GM19193 (cell line): ENCODE data around the gene ABHD12.

Experiments used
- POLR2A ChIP-seq: IDR thresholded peaks from 4 replicates; pipeline ENCODE4 v1.6.1; 2011; ENCODE audit not compliant: insufficient read depth, insufficient read length; ENCODE audit errors: extremely low read depth

The ABHD12 gene

DNA sequence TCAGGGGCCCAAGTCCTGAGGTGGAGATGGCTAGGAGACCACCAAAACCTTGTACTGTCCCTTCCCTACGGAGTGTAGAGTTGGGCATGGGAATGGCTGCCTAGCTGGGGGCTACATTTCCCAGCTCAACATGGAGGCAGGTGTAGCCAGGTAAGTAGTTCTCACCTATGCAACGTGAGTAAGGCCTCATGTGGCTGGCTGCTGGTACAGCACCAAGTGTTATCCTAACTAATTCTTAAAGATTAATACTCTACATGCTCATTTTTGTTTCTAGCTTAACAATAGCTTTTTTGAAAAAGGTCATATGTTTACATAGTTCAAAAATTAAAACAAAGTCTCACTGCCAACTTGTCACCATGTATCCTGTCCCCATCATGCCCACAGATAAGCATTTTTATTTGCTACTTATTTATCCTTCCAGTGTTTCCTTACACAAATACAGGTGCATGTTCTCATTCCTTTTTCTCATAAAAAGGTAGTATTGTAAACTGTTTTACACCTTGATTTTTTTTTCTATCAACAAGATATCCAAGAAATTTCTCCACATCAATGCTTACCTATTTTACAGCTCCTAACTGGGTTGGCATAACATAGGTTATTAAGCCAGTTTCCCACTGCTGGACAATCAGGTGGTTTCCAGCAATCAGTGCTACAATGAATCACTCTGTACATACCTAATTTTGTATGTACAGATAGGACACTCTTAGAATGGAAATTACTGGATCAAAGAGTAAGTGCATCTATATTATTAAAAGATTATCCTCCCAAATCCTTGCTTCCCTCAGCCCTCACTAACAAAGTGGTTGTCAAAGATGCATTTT lies 25.5 kb downstream of the ABHD12 start:
- no peak for TF ChIP-seq POLR2A

DNA sequence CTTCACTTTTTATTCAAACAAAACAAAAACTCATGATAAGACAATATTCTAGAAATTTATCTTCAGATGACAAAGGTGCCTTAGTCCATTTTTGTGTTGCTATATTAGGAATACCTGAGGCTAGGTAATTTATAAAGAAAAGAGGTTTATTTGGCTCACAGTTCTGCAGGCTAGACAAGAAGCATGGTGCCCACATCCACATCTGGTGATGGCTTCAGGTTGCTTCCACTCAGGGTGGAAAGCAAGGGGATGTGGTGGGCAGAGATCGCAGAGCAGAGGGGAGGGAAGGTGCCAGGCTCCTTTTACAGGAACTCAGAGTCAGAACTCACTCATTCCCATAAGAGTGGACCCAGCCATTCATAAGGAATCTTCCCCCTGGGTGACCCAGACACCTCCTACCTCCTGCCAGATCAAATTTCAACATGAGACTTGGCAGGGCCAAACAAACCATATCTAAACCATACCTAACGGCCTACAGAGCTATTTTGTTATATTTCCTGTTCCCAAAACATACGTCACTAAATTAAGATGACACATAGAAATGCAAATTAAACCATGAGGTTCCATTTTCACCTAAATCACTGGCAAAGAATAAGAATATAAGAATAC lies 26.4 kb downstream of the ABHD12 start:
- no peak for TF ChIP-seq POLR2A

DNA sequence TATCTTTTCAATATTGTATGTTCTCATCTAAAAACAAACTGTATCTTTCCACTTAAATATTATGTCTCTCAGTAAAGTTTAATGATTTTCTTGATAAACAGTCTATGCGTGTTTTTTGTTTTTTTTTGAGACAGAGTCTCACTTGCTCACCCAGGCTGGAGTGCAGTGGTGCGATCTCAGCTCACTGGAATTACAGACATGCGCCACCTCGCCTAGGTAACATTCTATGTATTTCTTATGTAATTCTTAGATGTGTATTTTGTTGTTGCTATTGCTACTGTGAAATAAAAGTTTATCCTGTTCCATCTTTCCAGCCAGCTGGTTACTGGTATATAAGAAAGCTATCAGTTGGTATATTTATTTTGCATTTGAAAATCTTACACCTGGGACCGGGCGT lies 29.4 kb downstream of the ABHD12 start:
- no peak for TF ChIP-seq POLR2A

DNA sequence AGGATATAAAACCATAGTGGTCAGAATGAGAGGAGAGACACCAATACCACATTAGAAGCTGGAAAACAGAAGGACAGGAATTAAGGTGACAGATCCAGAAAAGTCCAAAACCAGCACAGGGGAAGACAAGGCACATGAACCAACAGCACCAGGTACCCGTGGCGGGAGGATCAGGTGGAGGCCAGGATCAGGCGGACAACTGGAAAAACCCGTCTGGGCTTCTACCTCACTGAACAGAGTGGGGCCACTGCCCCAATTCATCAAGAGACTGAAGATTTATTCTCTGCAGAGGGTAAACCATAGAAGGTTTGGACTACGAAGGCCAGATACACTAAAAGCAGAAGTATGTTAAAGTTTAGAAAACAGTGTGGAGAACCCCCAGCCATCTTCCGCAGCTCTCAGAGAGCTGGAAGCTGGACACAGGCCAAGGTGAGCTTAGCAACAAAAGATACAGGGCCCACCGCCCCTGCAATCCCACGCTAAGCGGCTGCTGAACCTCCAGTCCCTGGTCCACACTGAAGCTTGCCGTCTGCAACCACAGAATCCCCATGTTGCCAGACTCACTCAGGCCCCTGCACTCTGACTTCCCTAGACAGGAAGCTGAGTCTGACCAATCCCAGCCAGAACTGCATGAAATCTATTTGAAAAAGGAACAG lies 29.9 kb downstream of the ABHD12 start:
- TF ChIP-seq POLR2A = no peak

DNA sequence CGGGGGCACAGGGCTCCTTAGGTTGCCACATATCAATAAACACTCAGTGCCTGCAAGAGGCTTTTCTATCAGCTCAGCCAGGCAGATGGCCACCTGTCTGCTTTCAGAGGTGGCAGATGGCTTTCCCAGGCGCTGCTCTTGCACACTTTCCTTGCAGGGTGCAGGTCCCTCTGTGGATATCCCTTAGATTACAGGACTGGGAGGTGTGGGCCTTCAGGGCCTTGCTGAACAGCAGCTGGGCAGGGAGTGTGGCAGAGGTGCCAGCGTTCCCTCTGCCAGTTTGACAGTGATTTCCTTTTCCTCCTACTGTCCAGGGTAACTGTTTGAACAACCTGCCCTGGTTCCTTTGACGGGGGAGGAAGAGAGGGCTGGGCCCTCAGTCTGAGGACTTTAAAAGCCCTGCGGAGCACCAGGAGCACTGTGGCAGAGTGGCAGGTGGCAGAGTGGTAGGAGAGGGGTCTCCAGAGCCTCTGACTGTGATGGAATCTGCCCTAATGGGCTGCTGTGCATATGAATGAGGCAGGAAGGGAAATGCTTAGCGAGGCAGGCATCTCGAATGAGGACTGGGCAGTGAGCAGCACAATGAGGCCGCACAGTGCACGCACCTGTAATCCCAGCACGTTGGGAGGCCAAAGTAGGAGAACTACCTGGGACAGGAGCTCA lies 34.2 kb downstream of the ABHD12 start:
- no peak for TF ChIP-seq POLR2A

DNA sequence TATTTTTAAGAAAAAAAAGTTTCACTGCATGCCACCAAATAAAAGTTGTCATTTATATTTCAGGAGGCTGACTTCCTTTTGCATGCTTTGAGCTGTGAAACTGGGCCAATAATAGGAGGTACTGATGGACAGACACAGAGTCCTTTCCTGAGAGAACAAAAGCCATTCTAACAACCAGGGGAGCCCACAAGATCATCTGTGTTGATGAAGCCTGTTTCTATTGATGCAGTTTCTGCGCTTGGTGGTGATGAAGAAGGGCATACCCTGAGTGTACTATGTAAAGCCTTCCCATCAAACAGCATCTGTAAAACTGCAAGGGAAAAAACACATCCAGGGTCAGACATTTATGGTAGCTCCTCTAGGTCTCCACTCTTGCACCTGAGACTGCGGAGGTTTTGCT lies 34.8 kb downstream of the ABHD12 start:
- TF ChIP-seq POLR2A = no peak

DNA sequence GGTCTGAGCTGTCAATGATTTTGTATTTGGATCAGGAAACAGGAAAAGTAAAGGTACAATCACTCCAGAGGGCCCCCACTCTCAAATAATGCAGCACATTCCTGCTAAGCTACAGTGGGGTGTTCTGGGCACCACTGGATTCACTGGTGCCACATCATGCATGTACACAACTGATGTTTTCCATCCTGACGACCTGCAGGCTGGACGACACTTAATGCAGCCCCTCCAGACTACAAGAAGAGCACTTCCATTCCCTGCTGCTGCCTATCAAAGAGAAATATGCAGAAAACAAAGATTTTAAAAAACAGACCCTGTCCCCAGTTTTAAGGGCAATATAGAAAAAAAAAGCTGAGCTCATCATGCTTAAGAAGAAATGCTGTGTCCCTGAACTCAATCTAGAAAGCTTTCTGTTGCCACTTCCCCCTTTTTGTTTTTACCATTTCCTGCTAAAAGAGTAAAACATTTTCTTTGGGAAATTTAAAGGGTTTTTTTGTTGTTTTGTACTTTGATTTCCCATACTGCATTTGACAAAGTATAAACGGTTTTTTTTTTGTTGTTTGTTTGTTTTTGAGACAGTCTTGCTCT lies 35.5 kb downstream of the ABHD12 start:
- no peak for TF ChIP-seq POLR2A

DNA sequence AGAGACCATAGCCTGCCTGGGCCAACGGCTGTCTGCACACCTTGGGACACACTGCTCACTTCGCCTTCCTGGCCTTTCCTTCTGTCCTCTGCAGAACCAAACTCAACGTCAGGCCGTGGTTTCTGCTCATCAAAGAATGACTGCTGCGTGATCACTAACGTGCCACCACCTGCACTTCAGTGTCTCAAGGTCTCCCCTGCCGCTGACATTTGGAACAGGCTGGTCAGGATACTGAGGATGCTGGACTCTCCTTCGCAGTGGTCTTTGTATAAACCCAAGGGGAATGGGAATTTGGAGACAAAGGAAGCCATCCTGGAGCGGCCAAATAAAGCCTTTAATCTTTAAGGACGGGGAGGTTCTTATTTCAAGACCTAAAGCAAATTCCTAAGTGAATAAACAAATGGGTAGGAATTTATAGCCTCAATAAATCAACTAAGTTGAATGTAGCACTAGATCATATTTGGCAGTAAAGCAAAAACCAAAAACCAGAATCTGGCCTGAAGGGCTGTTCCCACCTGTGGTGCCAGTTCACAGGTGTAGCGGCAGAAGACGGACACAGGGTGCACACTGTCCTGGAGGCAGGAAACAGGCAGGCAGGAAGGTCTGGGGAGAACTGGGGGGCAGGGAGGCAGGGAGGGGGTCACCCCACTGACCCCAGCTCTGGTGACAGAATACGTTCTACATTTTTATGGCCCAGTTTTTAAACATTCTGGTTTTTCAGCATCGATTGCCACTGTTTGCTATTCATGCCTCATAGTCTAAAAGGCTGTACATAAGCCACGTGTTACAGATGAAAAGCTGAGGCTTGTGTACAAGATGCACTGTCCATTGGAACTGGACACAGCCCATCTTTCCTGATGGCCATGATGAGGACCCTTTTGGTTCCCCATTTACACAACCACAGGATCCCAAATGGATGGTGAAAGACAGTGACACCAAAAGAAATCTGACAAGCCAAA lies 36.6 kb downstream of the ABHD12 start:
- no peak for TF ChIP-seq POLR2A

DNA sequence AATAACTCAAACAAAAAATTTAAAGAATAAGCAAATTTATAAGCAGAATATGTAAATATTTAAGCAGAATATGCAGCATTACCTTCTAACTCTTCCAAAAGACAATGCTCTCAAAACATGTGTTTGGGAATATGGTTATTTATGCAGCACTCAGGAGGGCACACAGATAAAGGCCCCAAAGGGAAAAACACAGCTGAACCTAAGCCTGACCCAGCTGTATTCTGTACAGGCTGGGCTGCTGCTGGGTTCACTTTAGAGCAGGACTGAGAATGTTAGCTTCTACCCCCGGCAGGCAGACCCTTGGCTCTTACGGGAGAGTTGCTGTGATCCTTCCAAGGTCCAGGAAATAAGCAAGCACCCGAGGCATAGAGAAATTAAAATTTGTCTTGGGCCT lies 37.3 kb downstream of the ABHD12 start:
- no peak for TF ChIP-seq POLR2A

DNA sequence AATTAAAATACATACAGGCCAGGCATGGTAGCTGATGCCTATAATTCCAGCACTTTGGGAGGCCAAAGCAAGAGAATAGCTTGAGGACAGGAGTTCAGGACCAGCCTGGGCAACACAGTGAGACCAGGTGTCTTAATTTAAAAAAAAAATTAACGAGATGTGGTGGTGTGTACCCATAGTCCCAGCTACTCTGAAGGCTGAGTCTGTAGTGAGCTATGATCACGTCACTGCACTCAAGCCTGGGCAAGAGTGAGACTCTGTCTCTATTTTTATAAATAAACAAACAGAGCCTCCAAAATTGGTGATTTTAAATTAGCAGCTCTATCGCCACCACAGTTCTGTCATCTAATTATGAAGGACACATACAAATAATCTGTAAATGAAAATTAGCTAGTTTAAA lies 37.9 kb downstream of the ABHD12 start:
- no peak for TF ChIP-seq POLR2A

DNA sequence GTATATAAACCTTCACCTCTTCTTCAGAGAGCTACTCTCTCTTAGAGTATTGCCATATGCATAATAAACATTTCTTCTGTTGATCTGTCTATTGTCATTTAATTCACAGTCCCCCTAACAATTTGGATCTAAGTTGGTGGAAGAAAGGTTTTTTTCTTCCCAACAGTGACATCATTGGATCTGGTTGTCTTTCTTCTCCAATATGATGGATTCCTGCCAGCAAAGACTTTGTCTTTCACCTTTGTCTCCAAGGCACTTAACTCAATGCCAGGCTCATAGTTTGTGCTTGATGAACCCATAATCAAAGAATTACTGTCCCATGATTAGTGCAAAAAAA lies 39.6 kb downstream of the ABHD12 start:
- no peak for TF ChIP-seq POLR2A

DNA sequence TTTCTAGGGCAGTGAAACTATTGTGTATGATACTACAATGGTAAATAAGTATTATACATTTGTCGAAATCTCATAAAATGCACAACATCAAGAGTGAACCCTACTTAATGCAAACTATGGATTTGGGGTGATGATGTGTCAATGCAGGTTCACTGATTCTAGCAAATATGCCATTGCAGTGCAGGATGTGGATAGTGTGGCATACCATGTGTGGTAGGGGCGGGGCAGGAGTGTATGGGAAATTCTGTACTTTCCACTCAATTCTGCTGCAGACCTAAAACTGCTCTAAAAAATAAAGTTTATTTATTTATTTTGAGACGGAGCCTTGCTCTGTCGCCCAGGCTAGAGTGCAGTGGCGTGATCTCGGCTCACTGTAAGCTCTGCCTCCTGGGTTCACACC lies 44.3 kb downstream of the ABHD12 start:
- no peak for TF ChIP-seq POLR2A

DNA sequence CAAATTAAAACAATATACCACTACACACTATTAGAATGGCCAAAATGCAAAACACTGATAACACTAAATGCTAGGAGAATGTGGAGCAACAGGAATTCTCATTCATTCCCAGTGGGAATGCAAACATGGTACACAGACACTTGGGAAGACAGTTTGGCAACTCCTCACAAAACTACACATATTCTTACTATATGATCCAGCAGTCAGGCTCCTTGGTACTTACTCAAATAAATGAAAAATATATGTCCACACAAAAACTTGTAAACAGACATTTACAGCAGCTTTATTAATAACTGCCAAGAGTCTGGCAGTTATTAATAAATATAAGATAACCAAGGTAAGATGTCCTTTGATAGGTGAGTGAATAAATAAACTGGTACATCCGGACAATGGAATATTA lies 44.9 kb downstream of the ABHD12 start:
- TF ChIP-seq POLR2A = no peak

DNA sequence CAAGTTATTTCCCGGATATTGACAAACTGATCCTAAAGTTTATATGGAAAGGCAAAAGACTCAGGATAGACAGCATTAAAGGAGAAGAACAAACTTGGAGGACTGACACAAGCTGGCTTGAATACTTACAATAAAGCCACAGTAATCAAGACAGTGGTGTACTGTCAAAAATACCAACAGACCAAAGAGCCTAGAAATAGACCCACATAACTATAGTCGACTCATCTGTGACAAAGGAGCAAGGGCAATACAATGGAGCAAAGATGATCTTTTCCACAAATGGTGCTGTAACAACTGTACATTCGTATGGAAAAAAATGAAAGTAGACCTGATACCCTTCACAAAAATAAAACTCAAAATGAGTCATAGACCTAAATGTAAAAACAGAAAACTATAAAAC lies 46.0 kb downstream of the ABHD12 start:
- TF ChIP-seq POLR2A = no peak

DNA sequence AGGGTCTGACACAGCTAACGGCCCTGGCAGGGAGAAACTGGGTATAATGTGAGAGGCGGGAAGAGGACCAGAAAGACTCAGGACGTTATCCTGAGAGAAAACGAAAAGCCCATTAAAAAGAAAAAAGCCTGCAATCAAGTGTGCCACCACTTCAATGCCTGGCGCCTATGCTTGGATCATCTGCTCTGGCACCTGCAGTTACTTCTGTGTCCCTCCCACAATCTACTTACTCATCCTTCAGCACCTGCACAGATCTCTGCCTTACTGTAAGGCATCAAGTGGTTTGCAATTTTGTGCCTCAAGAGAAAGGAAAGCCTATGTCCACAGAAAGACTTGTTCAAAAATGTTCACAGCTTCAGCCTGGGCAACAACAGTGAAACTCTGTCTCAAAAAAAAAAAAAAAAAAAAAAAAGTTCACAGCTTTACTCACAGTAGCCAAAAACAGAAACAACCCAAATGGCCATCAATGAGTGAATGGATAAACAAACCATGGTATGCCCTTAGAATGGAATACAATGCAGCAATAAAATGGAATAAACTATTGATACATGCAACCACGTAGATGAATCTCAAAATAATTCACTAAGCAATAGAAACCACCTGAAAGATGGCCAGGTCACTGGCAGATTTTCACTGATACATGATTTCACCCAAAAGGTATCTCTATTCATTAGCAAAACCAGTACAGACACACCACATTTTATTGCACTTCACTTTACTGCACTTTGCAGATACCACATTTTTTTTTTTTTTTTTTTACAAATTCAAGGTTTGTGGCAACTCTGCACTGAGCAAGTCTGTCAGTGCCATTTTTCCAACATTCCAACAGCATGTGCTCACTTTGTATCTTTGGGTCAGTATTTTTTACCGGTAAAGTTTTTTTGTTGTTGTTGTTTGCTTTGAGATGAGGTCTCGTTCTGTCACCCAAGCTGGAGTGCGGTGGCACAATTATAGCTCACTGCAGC lies 48.6 kb downstream of the ABHD12 start:
- TF ChIP-seq POLR2A = no peak
